Left lobe of liver (tissue), 2 donors: ENCODE results near the gene ZNF318. TPM values are rescaled to one million over a fixed set of nuclear protein-coding genes. Genes with fewer than 3 reads are reported as not detected.
"Not testable (repeated sequence)": the region's sequence is repeated elsewhere in the genome, so short reads cannot be mapped to it uniquely, and the experiment has no call there.

Experiments
- ATAC-seq: fragments of 200-7000 bp; cut with Tn5 transposase; one replicate; pipeline ENCODE4 v1.9.1; 2020; ENCODE audit warnings: mild to moderate bottlenecking, moderate library complexity
- DNase-seq: peaks from one replicate; pipeline ENCODE4 v3.0.0-alpha.2; 2020; ENCODE audit warnings: low spot score
- total RNA-seq: library from RNA; stranded (reverse); gene quantifications from one replicate; pipeline ENCODE4 v1.2.1, GENCODE V29; 2021
- donor health status: DM: no; HTN: no; CAD: no; lungs with moderate emphysema.
- donor health status: DM: no; HTN: yes; CAD: no.

Gene ZNF318
- total RNA-seq, 1 donor from 2014 or later = 9.4 TPM

DNA sequence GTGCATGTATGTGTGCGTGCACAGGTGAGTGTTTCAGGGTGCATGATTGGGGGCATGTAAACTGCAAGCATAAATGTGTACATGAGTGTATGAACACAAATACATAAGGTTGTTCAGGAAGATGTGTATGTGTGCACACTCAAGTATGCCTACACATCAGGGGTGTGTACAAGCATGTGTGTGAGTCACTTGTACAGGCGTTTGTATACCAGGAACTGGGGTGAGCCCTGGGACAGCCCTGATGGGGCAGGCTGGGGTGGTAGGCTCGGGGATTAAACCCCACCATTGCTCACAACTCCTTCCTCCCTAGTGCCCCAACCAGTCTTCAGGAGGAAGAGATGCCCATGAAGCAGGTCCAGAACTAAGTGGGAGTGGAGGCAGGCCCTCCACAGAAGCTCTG, 65.1 kb downstream of the ZNF318 start:
- ATAC-seq (no peak), DNase-seq (no peak)

DNA sequence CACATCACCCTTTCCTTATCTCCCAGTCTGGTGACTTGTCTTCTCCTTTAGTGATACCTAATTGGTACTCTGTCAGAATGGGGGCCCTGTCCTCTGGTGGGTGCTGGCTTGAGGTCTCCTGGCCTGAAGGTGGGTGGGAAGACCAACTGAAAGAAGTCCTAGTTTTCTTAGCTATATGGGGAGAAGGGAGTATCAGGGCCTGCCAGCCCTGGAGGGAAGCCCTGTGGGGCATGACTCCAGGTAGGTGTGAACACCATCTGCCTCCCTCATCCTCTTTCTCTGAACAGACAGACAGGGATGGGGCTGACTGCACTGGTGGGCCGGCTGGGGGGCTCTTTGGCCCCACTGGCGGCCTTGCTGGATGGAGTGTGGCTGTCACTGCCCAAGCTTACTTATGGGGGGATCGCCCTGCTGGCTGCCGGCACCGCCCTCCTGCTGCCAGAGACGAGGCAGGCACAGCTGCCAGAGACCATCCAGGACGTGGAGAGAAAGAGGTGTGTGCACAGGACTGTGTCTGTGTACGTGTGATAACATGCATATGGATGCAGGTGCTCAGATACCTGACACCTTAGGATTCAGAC, 65.6 kb downstream of the ZNF318 start:
- ATAC-seq = no peak
- no peak for DNase-seq

DNA sequence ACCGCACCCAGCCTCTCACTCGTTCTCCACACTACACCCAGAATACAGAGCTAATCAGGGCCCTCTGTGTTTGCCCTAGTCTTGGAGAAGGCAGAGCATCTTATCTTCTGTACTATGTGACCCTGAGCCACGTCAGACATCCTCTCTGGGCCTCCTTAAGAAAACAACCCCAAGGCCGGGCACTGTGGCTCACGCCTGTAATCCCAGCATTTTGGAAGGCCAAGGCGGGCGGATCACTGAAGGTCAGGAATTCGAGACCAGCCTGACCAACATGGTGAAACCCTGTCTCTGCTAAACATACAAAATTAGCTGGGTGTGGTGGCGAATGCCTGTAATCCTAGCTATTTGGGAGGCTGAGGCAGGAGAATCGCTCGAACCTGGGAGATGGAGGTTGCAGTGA, 66.4 kb downstream of the ZNF318 start:
- not testable (repeated sequence) for DNase-seq, ATAC-seq

DNA sequence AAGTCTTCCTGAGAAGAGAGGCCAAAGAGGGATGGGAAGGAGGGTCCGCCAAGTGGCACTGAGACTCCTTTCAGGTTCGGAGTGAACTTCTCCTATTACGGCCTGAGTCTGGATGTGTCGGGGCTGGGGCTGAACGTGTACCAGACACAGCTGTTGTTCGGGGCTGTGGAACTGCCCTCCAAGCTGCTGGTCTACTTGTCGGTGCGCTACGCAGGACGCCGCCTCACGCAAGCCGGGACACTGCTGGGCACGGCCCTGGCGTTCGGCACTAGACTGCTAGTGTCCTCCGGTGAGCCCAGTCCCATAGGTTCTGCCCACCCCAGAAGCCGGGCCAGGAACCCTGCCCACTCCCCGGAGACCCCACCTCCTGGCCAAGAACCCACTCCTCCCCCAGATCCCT, 67.3 kb downstream of the ZNF318 start:
- ATAC-seq (no peak), DNase-seq (no peak)

DNA sequence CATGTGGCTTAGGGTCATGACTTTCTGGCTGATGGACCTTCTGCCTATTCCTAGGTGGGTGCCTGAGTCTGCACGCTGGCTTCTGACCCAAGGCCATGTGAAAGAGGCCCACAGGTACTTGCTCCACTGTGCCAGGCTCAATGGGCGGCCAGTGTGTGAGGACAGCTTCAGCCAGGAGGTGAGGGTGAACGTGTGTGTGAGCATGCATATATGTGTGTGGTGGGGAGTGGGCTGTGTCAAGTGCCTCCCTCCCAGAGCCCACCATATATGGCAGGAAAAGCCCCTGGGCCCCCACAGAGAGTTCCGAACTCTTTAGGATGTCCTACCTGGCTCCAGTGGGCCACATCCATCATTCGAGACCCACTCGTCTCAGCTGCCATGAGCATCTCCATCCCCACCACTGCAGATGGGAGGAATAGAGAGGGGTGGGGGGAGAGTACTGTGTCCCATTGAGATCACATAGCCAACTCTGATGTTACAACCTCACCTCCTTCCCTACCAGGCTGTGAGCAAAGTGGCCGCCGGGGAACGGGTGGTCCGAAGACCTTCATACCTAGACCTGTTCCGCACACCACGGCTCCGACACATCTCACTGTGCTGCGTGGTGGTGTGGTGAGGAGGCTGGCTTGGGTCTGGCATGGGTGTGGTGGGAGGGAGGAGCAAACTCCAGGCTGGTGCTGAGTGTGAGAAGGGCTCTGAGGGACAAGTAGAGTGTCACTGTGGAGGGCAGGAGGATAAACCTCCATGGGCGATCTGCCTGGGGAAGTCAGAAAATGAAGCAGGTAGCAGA, 68.2 kb downstream of the ZNF318 start:
- no peak for DNase-seq

DNA sequence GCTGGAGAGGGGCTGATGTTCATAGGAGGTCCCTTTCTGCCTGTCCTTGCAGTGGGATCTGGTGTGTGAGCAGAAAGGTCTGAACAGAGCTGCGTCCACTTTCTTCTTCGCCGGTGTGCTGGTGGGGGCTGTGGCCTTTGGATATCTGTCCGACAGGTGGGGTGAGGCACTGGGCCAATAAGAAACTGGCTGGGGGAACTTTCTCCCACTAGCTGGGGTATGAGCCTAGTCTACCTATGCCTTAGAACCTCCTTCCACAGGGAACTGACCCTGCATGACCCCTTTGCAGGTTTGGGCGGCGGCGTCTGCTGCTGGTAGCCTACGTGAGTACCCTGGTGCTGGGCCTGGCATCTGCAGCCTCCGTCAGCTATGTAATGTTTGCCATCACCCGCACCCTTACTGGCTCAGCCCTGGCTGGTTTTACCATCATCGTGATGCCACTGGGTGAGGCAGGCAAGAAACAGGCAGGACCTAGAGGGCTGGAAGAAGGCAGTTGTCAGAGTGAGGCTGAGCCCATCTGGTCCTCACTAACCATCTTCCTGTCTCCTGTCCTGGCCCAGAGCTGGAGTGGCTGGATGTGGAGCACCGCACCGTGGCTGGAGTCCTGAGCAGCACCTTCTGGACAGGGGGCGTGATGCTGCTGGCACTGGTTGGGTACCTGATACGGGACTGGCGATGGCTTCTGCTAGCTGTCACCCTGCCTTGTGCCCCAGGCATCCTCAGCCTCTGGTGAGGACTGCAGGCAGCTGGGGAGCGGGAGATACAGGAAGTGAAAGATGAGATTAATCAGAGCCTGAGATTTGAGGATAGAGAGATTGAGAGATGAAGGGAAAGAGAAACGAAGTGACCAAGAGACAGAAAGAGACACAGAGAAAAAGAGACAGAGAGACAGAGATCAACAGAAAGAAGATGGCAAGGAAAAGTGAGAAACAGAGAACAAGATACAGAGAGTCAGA, 69.8 kb downstream of the ZNF318 start:
- peak; percentile 6 for ATAC-seq

More for the DNA sequence above, 68.2 kb downstream of the ZNF318 start:
- peak; percentile 11 for ATAC-seq

DNA sequence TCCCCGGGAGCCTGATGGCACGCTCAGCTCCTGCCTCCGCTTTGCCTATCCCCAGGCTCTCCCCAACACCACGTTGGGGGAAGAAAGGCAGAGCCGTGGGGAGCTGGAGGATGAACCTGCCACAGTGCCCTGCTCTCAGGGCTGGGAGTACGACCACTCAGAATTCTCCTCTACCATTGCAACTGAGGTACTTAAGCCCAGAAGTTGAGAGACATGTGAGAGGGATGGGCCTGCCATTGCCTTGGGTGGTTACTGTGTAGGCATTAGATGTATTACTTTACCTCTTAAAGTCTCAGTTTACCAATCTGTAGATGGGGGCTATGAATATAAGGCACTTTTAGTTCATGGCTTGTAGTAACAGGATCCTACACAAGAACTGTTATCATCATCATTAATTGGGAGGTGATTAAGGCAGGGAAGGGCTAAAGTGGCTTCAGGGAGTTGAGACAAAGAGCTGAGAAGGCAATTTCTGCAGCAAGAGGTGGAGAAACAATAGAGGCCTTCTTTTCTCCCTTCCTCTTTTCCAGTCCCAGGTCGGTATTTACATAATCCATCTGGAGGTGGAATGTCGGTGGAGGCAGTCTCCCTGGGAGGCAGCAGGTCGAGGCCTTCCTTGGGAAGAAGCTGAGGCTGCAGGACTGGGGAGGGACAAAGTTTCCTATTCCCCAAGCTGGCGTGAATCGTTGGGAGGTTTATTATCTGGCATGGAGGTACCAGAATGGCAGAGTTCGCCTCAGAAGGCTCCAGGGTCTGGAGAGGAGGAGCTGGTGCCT, 70.7 kb downstream of the ZNF318 start:
- DNase-seq (no peak), ATAC-seq (no peak)

More for the DNA sequence above, 69.8 kb downstream of the ZNF318 start:
- no peak for DNase-seq

DNA sequence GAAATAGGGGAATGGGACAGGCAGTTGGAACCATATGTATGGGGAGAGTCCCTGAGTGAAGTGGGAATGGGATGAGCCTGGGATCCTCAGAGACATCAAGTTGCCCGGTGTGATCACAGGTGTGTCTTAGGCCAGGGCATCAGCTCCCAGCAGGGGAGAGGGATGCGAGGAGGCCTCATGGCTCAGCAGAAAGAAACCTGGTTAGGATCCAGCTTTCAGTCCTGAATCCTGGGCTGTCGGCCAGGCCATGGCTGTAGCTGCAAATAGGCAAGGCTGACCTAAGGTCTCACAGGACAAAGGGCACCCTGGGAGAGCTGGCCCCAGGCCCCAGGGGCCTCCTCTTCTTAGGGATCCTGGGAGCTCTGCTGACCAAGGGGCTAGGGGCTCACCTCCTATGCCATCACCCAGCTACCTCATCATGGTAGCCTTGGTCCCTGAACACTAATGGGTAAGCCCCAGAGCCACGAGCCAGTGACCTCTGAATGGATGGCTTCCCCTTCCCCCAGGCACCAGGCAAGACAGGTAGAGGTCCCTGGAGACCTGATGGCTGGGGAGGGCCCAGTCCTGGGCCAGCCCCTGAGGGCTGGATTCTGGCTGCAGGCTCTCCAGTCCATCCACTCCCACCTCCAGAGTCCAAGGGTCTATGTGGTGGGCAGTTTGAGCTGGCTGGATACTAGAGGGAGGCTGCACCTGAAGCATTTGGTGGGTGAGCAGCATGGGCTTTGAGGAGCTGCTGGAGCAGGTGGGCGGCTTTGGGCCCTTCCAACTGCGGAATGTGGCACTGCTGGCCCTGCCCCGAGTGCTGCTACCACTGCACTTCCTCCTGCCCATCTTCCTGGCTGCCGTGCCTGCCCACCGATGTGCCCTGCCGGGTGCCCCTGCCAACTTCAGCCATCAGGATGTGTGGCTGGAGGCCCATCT, 71.5 kb downstream of the ZNF318 start, which contains the start of gene SLC22A7:
TSS of gene SLC22A7 (plus strand) at position 617 of the 921 bp plus-strand sequence. CDS start at position 716, 99 bp downstream.
- peak; percentile 86 for ATAC-seq
- peak; percentile 96 for DNase-seq

DNA sequence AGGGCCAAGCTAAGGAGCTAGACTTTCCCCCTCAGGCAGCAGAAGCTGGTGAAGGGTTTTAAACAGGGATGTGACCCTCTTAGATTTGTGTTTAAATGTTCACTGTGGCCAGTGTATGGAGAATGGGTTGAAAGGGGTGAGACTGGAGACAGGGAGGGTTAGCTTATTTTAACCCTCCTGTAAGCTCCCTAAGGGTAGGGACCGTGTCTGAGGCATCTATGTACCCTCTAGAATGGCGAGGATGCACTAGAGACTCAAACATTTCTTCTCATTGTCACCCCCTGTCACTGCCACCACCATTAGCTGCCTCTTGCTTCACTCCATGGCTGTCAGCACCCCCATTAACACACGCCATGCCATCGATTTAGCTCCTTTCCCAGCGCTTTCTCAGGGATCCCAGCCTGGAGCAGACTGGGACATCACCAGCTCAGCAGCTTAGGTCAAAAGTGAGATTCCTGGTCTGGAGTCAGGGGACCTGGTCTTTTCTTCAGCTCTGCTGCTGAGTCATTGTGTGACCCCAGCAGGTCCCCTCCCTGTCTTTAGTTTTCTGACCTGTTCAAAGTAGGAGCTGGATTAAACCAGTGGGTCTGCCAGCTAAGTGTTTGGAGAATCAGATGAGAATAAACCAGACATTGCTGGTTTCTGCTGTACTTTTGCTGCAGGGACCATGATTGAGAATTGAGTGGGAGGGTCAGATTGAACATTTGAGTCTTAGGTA, 72.5 kb downstream of the ZNF318 start:
- DNase-seq = no peak
- ATAC-seq = no peak

DNA sequence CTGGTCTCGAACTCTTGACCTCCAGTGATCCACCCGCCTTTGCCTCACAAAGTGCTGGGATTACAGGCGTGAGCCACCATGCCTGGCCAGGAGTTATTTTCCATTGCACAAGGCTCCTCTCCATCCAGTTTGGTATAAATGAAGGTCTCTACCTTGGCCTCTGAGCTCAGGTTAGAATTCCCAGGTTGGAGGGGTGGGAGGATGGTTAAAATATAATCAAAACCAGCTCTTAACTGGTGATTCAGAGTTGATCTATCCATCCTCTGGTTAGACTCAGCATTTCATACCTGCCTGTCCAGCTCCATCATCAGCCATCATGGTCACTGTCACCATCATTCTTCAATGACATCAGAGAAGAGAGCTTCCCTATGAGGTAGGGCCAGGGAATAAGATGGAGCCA, 74.0 kb downstream of the ZNF318 start:
- ATAC-seq = no peak
- DNase-seq = peak; percentile 14

DNA sequence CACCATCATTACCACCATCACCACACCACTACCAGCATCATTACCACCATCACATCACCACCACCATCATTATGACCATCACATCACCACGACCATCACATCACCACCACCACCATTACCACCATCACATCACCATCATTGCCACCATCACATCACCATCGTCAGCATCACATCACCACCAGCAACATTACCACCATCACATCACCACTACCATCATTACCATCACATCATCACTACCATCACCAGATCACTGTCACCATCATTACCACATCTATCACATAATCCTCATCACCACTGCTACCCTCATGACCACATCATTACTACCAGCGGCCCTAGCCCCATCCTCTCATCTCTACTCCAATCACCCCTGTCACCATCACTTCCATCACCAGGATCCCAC, 74.9 kb downstream of the ZNF318 start:
- DNase-seq = no peak

DNA sequence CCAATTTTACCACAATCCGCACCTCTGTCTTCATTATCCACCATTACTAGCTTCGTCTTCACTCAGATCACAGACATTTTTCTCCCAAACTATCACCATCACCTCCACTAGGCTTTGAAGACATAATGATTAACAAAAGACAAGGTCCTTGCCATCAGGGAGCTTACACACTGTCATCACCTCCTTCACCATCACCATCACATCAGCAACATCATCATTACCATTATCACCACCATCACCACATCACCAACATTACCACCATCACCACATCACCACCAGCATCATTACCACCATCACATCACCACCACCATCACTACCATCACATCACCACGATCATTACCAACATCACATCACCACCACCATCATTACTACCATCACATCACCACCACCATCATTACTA, 75.7 kb downstream of the ZNF318 start:
- DNase-seq (no peak), ATAC-seq (no peak)

More for the DNA sequence above, 74.9 kb downstream of the ZNF318 start:
- ATAC-seq = no peak

DNA sequence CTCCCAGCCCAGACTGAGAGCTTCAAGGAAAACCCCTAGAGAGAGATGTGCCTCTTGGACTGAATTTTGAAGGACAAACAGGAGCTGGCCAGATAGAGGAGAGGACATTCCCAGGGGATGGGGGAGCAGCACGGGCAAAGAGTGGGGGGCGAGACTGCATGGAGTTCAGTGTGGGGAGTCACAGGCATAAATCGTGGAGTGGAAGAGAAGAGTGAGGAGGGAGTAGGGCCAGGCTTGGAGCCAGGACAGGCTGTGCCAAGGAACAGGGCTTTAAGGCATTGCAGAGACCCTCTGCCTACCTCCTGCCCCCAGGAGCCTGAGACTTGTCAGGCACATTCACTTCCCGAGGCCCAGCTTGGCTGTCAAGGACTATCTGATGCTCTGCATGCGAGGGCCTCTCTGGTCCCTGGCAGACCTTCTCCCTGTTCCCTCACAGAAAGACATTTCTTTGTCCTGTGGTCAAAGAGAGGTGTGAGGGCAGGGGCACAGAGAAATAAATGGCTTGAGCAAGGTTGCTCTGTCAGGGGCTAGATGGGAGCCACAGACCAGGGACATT, 76.6 kb downstream of the ZNF318 start:
- ATAC-seq (no peak), DNase-seq (no peak)

DNA sequence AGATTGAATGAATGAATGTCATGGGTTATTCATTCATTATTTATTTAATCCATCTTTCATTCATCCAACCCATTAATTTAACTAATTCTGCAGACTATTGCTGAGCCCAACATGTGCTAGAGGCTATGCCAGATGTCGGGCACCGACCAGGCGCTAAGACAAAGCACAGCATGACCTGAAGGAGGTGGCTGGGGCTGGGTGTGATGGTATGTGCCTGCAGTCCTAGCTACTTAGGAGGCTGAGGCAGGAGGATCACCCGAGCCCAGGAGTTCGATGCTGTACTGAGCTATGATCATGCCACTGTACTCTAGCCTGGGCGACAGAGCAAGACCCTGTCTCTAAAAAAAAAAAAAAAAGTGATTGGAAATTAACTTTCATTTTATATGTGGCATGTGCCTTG, 77.1 kb downstream of the ZNF318 start:
- no peak for DNase-seq
- ATAC-seq = no peak

DNA sequence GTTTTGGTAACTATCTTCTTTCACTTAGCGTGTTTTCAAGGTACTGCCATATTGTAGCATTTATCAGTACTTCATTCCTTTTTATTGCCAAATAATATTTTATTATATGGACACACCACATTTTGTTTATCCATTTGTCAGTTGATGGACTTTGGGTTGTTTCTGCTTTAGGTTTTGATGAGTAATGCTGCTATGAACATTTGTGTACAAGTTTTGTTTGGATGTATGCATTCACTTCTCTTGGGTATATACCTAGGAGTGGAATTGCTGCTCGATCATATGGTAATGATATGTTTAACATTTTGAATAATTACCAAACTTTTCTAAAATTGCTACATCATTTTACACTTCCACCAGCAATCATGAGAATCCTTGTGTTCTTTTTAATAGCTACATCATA, 77.7 kb downstream of the ZNF318 start:
- ATAC-seq = no peak
- no peak for DNase-seq

DNA sequence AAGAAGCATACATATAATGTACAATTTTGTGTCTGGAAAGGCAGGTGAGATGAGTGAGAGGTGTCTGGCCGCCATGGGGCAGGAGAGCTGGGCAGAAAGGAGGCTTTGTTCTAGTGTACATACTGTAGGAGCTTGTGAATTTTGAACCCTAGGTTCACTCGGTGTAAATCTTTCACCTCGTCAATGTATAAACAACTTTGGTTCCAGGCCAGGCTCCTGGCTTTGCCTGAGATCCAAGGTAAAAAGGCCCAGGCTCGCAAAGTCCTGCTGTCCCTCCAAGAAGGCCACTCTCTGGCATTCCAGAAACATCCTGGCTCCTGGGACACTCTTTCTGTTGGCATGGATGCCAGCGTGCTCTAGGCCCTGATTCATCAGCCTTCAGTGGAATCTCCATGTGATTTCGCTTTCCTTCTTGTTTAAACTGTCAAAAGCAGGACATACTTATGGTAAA, 78.5 kb downstream of the ZNF318 start:
- ATAC-seq = peak; percentile 77
- DNase-seq = peak; percentile 69

DNA sequence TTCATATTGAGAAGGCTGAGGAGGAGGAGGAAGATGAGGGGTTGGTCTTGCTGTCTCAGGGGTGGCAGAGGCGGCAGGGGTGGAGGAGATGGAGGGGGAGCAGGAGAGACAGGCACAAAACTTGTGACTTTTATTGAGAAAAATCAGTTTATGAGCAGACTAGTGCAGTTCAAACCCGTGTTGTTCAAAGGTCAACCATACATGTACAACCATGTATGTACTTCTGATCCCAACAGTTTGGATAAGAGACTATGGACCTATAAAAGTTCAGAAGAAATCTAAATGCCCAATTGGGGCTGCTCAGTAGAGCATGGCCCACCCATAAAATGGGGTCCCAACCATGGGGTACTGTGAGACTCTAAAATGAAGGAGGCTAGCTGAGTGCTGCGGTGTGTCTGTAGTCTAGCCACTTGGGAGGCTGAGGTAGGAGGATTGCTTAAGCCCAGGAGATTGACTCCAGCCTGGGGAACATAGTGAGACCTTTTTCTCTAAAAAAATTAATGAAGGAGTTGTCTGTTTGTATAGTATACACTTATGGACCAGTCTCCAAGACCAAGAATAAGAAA, 79.0 kb downstream of the ZNF318 start:
- DNase-seq (no peak), ATAC-seq (no peak)
